ENCODE data around the gene IL1A. TPM values are rescaled to one million over a fixed set of nuclear protein-coding genes. Genes with fewer than 3 reads are reported as not detected.

The IL1A gene
- total and polyA plus RNA-seq, 10 of the 15 experiments (the other 5 are each of a cell fraction or from before 2014, with no cell fraction given): 0.10 to 8.7 (median 6.9) TPM

- no peak; the same call in 1 of the 2 replicates for TF ChIP-seq SMC3 (IDR thresholded peaks at IDR 0.05; ENCODE audit: borderline replicate concordance, low read length)
- TF ChIP-seq EP300 (IDR thresholded peaks at IDR 0.05; ENCODE audit: borderline replicate concordance in 1 of 2, control insufficient read depth in 1 of 2, low read depth in 2 of 2, low read length in 2 of 2): peak in 1 of 2 experiments; percentile 74; a peak in 3 of 4 replicates
- TF ChIP-seq, protein P1, sequence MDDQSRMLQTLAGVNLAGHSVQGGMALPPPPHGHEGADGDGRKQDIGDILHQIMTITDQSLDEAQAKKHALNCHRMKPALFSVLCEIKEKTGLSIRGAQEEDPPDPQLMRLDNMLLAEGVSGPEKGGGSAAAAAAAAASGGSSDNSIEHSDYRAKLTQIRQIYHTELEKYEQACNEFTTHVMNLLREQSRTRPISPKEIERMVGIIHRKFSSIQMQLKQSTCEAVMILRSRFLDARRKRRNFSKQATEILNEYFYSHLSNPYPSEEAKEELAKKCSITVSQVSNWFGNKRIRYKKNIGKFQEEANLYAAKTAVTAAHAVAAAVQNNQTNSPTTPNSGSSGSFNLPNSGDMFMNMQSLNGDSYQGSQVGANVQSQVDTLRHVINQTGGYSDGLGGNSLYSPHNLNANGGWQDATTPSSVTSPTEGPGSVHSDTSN (IDR thresholded peaks at IDR 0.05; ENCODE audit: insufficient replicate concordance, low read depth, low read length): no peak
- TF ChIP-seq SIX5 (IDR thresholded peaks at IDR 0.05; ENCODE audit: low read depth, low read length, severe bottlenecking): no peak
- no peak for TF ChIP-seq NR2C1 (IDR thresholded peaks at IDR 0.05)
- TF ChIP-seq IRF3 (IDR thresholded peaks at IDR 0.05): no peak
- TF ChIP-seq, protein P2, sequence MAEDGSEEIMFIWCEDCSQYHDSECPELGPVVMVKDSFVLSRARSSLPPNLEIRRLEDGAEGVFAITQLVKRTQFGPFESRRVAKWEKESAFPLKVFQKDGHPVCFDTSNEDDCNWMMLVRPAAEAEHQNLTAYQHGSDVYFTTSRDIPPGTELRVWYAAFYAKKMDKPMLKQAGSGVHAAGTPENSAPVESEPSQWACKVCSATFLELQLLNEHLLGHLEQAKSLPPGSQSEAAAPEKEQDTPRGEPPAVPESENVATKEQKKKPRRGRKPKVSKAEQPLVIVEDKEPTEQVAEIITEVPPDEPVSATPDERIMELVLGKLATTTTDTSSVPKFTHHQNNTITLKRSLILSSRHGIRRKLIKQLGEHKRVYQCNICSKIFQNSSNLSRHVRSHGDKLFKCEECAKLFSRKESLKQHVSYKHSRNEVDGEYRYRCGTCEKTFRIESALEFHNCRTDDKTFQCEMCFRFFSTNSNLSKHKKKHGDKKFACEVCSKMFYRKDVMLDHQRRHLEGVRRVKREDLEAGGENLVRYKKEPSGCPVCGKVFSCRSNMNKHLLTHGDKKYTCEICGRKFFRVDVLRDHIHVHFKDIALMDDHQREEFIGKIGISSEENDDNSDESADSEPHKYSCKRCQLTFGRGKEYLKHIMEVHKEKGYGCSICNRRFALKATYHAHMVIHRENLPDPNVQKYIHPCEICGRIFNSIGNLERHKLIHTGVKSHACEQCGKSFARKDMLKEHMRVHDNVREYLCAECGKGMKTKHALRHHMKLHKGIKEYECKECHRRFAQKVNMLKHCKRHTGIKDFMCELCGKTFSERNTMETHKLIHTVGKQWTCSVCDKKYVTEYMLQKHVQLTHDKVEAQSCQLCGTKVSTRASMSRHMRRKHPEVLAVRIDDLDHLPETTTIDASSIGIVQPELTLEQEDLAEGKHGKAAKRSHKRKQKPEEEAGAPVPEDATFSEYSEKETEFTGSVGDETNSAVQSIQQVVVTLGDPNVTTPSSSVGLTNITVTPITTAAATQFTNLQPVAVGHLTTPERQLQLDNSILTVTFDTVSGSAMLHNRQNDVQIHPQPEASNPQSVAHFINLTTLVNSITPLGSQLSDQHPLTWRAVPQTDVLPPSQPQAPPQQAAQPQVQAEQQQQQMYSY (CRISPR knock-in tag; IDR thresholded peaks at IDR 0.05): no peak
- TF ChIP-seq, protein P3, sequence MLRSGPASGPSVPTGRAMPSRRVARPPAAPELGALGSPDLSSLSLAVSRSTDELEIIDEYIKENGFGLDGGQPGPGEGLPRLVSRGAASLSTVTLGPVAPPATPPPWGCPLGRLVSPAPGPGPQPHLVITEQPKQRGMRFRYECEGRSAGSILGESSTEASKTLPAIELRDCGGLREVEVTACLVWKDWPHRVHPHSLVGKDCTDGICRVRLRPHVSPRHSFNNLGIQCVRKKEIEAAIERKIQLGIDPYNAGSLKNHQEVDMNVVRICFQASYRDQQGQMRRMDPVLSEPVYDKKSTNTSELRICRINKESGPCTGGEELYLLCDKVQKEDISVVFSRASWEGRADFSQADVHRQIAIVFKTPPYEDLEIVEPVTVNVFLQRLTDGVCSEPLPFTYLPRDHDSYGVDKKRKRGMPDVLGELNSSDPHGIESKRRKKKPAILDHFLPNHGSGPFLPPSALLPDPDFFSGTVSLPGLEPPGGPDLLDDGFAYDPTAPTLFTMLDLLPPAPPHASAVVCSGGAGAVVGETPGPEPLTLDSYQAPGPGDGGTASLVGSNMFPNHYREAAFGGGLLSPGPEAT (IDR thresholded peaks at IDR 0.05; ENCODE audit: low read depth): peak; percentile 82
- no peak for TF ChIP-seq RB1 (IDR thresholded peaks at IDR 0.05; ENCODE audit: borderline replicate concordance)
- TF ChIP-seq CHD2 (IDR thresholded peaks at IDR 0.05; ENCODE audit: borderline replicate concordance, low read depth, low read length): no peak
- TF ChIP-seq SREBF1 (IDR thresholded peaks at IDR 0.05; ENCODE audit: low read length): no peak
- no peak for TF ChIP-seq EZH2 (IDR thresholded peaks at IDR 0.05; ENCODE audit: borderline replicate concordance, control insufficient read depth, low read depth, low read length)
- TF ChIP-seq PAX8 (IDR thresholded peaks at IDR 0.05): no peak
- TF ChIP-seq PAX5 (IDR thresholded peaks at IDR 0.05; ENCODE audit: borderline replicate concordance, low read depth, low read length): 0 out of 2 replicates have a peak, but pooled peaks have one; percentile 19
- TF ChIP-seq ZZZ3 (IDR thresholded peaks at IDR 0.05; ENCODE audit: control insufficient read depth, insufficient read length, low read depth): no peak
- no peak for TF ChIP-seq WRNIP1 (IDR thresholded peaks at IDR 0.05; ENCODE audit: borderline replicate concordance, low read depth, low read length)
- no peak; the same call in 1 of the 2 replicates for TF ChIP-seq RAD21 (IDR thresholded peaks at IDR 0.05; ENCODE audit: insufficient read depth, low read depth, low read length)
- no peak for TF ChIP-seq CBX3 (IDR thresholded peaks at IDR 0.05; ENCODE audit: borderline replicate concordance, low read depth)
Observed at GRCh38 chr2:112812318-112813267, 28.3 kb upstream of the IL1A start (continued).

Data from GM12878 (cell line).